H1 (cell line): ENCODE data around the gene TEDC1. TPM values are rescaled to one million over a fixed set of nuclear protein-coding genes. Genes with fewer than 3 reads are reported as not detected.

Experiments used
- CTCF ChIA-PET: fragments of 300-600 bp; sonication (Branson Sonifier 250); formaldehyde crosslinking; loops from one replicate; lab custom pipeline; 2021; ENCODE audit not compliant: partially characterized antibody; lab: Charles Lee
- POLR2A ChIA-PET: fragments of 300-600 bp; sonication (Branson Sonifier 250); formaldehyde crosslinking; loops from one replicate; lab custom pipeline; 2021; ENCODE audit warnings: inconsistent platforms; ENCODE audit not compliant: partially characterized antibody; lab: Charles Lee
- DNase-seq, 2 experiments: peaks; one replicate each; pipeline versions ENCODE4 v3.0.0 to v3.0.0-alpha.2; 2010 to 2022; ENCODE audit warnings: low spot score in 2 of 2, low read depth in 1 of 2, mixed read lengths in 1 of 2
- FAIRE-seq: peaks from 2 replicates; lab custom pipeline; 2011; peaks lifted over from hg19 to GRCh38; lab: Jason Lieb, UNC
- H2AFZ ChIP-seq: 2 replicates; pipeline ENCODE4 v1.8.1; 2012; ENCODE audit warnings: low read length, inconsistent platforms
- H2AK5ac ChIP-seq: 2 replicates; pipeline ENCODE4 v1.6.1; 2013; ENCODE audit warnings: low read depth, low read length
- H2BK120ac ChIP-seq: replicated peaks from 2 replicates; pipeline ENCODE3; 2013; ENCODE audit warnings: low read depth, low read length, inconsistent platforms
- H2BK12ac ChIP-seq: 2 replicates; pipeline ENCODE4 v1.6.1; 2013; ENCODE audit warnings: low read depth, low read length
- H2BK15ac ChIP-seq: 2 replicates; pipeline ENCODE4 v1.6.1; 2013; ENCODE audit warnings: low read length
- H2BK20ac ChIP-seq: 2 replicates; pipeline ENCODE4 v1.6.1; 2013; ENCODE audit warnings: low read length
- H2BK5ac ChIP-seq: 2 replicates; pipeline ENCODE4 v1.6.1; 2013; ENCODE audit warnings: low read depth, low read length
- H3K14ac ChIP-seq: 2 replicates; pipeline ENCODE4 v1.6.1; 2013; ENCODE audit warnings: inconsistent platforms; ENCODE audit not compliant: insufficient read length
- H3K18ac ChIP-seq: 2 replicates; pipeline ENCODE4 v1.6.1; 2013; ENCODE audit warnings: low read length; ENCODE audit errors: extremely low read depth
- H3K23ac ChIP-seq: 2 replicates; pipeline ENCODE4 v1.6.1; 2013; ENCODE audit warnings: inconsistent platforms; ENCODE audit not compliant: insufficient read length
- H3K23me2 ChIP-seq: 2 replicates; pipeline ENCODE4 v1.6.1; 2013; ENCODE audit warnings: low read depth, low read length
- H3K27ac ChIP-seq: 2 replicates; pipeline ENCODE4 v1.6.1; 2011; ENCODE audit warnings: low read depth, low read length, inconsistent platforms
- H3K27me3 ChIP-seq, 4 experiments: replicated peaks in 1 of 4; 1 replicate in 1 of 4; 2 replicates in 3 of 4; pipeline versions ENCODE4 v1.6.1 to v1.8.1; 2011 to 2013; ENCODE audit warnings: low read length in 3 of 4, mild to moderate bottlenecking in 3 of 4, inconsistent platforms in 2 of 4, mixed read lengths in 2 of 4, moderate library complexity in 1 of 4; ENCODE audit not compliant: control insufficient read depth in 3 of 4, insufficient read depth in 3 of 4; ENCODE audit errors: extremely low read depth in 1 of 4
- H3K36me3 ChIP-seq, 4 experiments: 2 replicates each; pipeline versions ENCODE4 v1.6.1 to v1.8.1; 2011 to 2013; ENCODE audit warnings: mild to moderate bottlenecking in 4 of 4, low read length in 3 of 4, moderate library complexity in 2 of 4, control low read depth in 1 of 4, inconsistent platforms in 1 of 4; ENCODE audit not compliant: insufficient read depth in 4 of 4, control insufficient read depth in 2 of 4
- H3K4ac ChIP-seq: replicated peaks from 2 replicates; pipeline ENCODE3; 2013; ENCODE audit warnings: low read length, low read depth, mixed read lengths, inconsistent platforms; ENCODE audit not compliant: insufficient read length
- H3K4me1 ChIP-seq, 4 experiments: replicated peaks in 1 of 4; 1 replicate in 1 of 4; 2 replicates in 3 of 4; pipeline versions ENCODE4 v1.6.1 to v1.8.1; 2011 to 2013; ENCODE audit warnings: low read length in 3 of 4, inconsistent platforms in 2 of 4, mixed read lengths in 1 of 4; ENCODE audit not compliant: insufficient read depth in 4 of 4, control insufficient read depth in 3 of 4
- H3K4me2 ChIP-seq, 2 experiments: 2 replicates each; pipeline versions ENCODE4 v1.6.1 to v1.8.1; 2011 to 2013; ENCODE audit warnings: low read depth in 2 of 2, low read length in 2 of 2, control low read depth in 1 of 2, inconsistent platforms in 1 of 2, mild to moderate bottlenecking in 1 of 2; ENCODE audit not compliant: insufficient read depth in 1 of 2
- H3K4me3 ChIP-seq, 4 experiments: fragments of 200-600, 300-600 bp in 1 of 4; sonication (generic), shearing (Covaris generic), sonication (Bioruptor Twin) in 1 of 4; 2 replicates each; pipeline versions ENCODE4 v1.5.1 to v1.8.1; 2011 to 2016; ENCODE audit warnings: low read length in 4 of 4, low read depth in 3 of 4, control low read depth in 2 of 4, inconsistent platforms in 2 of 4, mild to moderate bottlenecking in 2 of 4, mixed read lengths in 1 of 4, moderate library complexity in 1 of 4; ENCODE audit not compliant: insufficient read depth in 2 of 4; ENCODE audit errors: extremely low read depth in 1 of 4
- H3K56ac ChIP-seq: replicated peaks from 2 replicates; pipeline ENCODE3; 2013; ENCODE audit warnings: low read depth, mild to moderate bottlenecking, mixed read lengths, low read length, inconsistent platforms; ENCODE audit not compliant: insufficient read length
- H3K79me1 ChIP-seq: 2 replicates; pipeline ENCODE4 v1.6.1; 2013; ENCODE audit warnings: low read depth, low read length, control low read depth
- H3K79me2 ChIP-seq, 2 experiments: 2 replicates each; pipeline versions ENCODE4 v1.6.1 to v1.8.1; 2012 to 2013; ENCODE audit warnings: low read length in 2 of 2, mild to moderate bottlenecking in 2 of 2, inconsistent platforms in 1 of 2; ENCODE audit not compliant: insufficient read depth in 2 of 2, control insufficient read depth in 1 of 2
- H3K9ac ChIP-seq, 4 experiments: replicated peaks in 1 of 4; 1 replicate in 1 of 4; 2 replicates in 3 of 4; pipeline versions ENCODE4 v1.6.1 to v1.8.1; 2011 to 2013; ENCODE audit warnings: low read depth in 3 of 4, low read length in 3 of 4, control low read depth in 2 of 4, mild to moderate bottlenecking in 2 of 4, moderate library complexity in 2 of 4, inconsistent platforms in 1 of 4; ENCODE audit errors: extremely low read depth in 1 of 4
- H3K9me3 ChIP-seq, 2 experiments: 2 replicates each; pipeline versions ENCODE4 v1.6.1 to v1.8.1; 2012 to 2013; ENCODE audit warnings: mild to moderate bottlenecking in 2 of 2, moderate library complexity in 2 of 2, control low read depth in 1 of 2, inconsistent platforms in 1 of 2, low read depth in 1 of 2, low read length in 1 of 2, mixed read lengths in 1 of 2; ENCODE audit not compliant: insufficient read depth in 2 of 2
- H4K20me1 ChIP-seq, 2 experiments: replicated peaks in 1 of 2; 2 replicates each; pipeline versions ENCODE3 to v1.8.1; 2011 to 2013; ENCODE audit warnings: inconsistent platforms in 2 of 2, low read length in 2 of 2, mild to moderate bottlenecking in 1 of 2; ENCODE audit not compliant: insufficient read depth in 2 of 2, control insufficient read depth in 1 of 2
- H4K5ac ChIP-seq: 2 replicates; pipeline ENCODE4 v1.6.1; 2013; ENCODE audit warnings: low read length, low read depth, mixed read lengths, inconsistent platforms; ENCODE audit not compliant: insufficient read length
- H4K8ac ChIP-seq: 2 replicates; pipeline ENCODE4 v1.8.0; 2013; ENCODE audit warnings: mild to moderate bottlenecking, moderate library complexity, low read length, inconsistent platforms; ENCODE audit not compliant: insufficient read depth; ENCODE audit errors: extremely low read depth
- H4K91ac ChIP-seq: replicated peaks from 2 replicates; pipeline ENCODE3; 2013; ENCODE audit warnings: low read length, mixed read lengths, inconsistent platforms; ENCODE audit not compliant: insufficient read length
- ASH2L ChIP-seq: fragments of 200-600, 300-600 bp; sonication (generic); IDR thresholded peaks from one replicate; pipeline ENCODE4 v1.7.1; 2017; ENCODE audit warnings: low read length
- CTCF ChIP-seq, 3 experiments: IDR thresholded peaks; 1 replicate in 2 of 3; 2 replicates in 1 of 3; pipeline versions ENCODE4 v1.5.1 to v1.6.1; 2011; ENCODE audit warnings: low read length in 3 of 3, mild to moderate bottlenecking in 3 of 3, inconsistent platforms in 2 of 3, low read depth in 1 of 3, moderate library complexity in 1 of 3; ENCODE audit not compliant: insufficient read depth in 1 of 3; ENCODE audit errors: control extremely low read depth in 1 of 3
- HDAC6 ChIP-seq: IDR thresholded peaks from one replicate; pipeline ENCODE4 v1.7.1; 2012; ENCODE audit warnings: low read depth, mild to moderate bottlenecking, inconsistent platforms, low read length, moderate library complexity
- KDM4A ChIP-seq: IDR thresholded peaks from one replicate; pipeline ENCODE4 v1.7.1; 2012; ENCODE audit warnings: low read depth, mild to moderate bottlenecking, moderate library complexity, low read length, inconsistent platforms; ENCODE audit not compliant: severe bottlenecking
- MAX ChIP-seq: IDR thresholded peaks from 2 replicates; pipeline ENCODE4 v1.6.1; 2012; ENCODE audit warnings: inconsistent platforms
- POLR2A ChIP-seq, 2 experiments: IDR thresholded peaks; 1 replicate in 1 of 2; 2 replicates in 1 of 2; pipeline ENCODE4 v1.6.1; 2011; ENCODE audit warnings: low read depth in 2 of 2, low read length in 2 of 2, mild to moderate bottlenecking in 2 of 2; ENCODE audit errors: control extremely low read depth in 1 of 2
- RBBP5 ChIP-seq: IDR thresholded peaks from 2 replicates; pipeline ENCODE4 v1.7.1; 2012; ENCODE audit warnings: low read depth, mild to moderate bottlenecking, inconsistent platforms, low read length, moderate library complexity, borderline replicate concordance
- SIN3A ChIP-seq, 2 experiments: IDR thresholded peaks in 1 of 2; conservative IDR thresholded peaks in 1 of 2; 2 replicates each; pipeline ENCODE4 v1.6.1; 2011 to 2012; ENCODE audit warnings: low read length in 2 of 2, improper control_type of control experiment in 1 of 2, low read depth in 1 of 2, mild to moderate bottlenecking in 1 of 2
- WGBS, 2 experiments: shearing (Covaris generic) in 1 of 2; methylation state at CpG; one replicate each; pipeline versions ENCODE4 v1.1.6 to v1.1.7; 2013 to 2015; ENCODE audit warnings: low lambda C conversion rate in 2 of 2, mixed read lengths in 2 of 2, inconsistent platforms in 1 of 2, low coverage in 1 of 2, missing lambda C conversion rate in 1 of 2; ENCODE audit not compliant: insufficient replicate concordance in 2 of 2, insufficient coverage in 1 of 2, insufficient read length in 1 of 2; ENCODE audit errors: extremely low coverage in 1 of 2, missing lambda C conversion rate in 1 of 2; 5-methylcytosine and 5-hydroxymethylcytosine counted together
- polyA plus RNA-seq, 7 experiments: library from polyadenylated mRNA; depleted of rRNA in 3 of 7; stranded (reverse) in 5 of 7; unstranded in 2 of 7; fragments of >200 nt in 5 of 7; fragments of 200-250 nt in 2 of 7; gene quantifications; 1 replicate in 5 of 7; 2 replicates in 1 of 7; 4 replicates in 1 of 7; pipeline versions ENCODE4 v1.2.1 to v1.2.3, GENCODE V29; 2011 to 2013; ENCODE audit warnings: missing spikeins in 2 of 7, mixed read lengths in 2 of 7
- total RNA-seq: library from RNA; stranded (reverse); fragmentation: NEBNext Ultra II Directional; extraction: Animal tissue kit (Norgen Biotek cat#: 25700); gene quantifications from 2 replicates; pipeline ENCODE4 v1.2.1, GENCODE V29; 2021

TEDC1 gene
- total and polyA plus RNA-seq, 2 of the 8 experiments (the other 6 are each of a cell fraction or from before 2014, with no cell fraction given) = 5.6 to 14.8 TPM

- peak overlapping the region; percentile 71; the same call in 1 of the 2 replicates for H4K8ac ChIP-seq
- H3K4me1 ChIP-seq = peaks cover 0 to 17% (median 3%) of the 10 kb centered on the region in 4 experiments; a peak in 5 of 7 replicates
- peak overlapping the region; percentile 16 to 68; a peak in 3 of 4 replicates for H3K4me2 ChIP-seq
- H3K79me2 ChIP-seq = no peaks in the 10 kb centered on the region
- no peak overlapping the region for H3K23ac ChIP-seq
- no peak overlapping the region for H2BK12ac ChIP-seq
- H3K18ac ChIP-seq = no peak overlapping the region
- H2BK120ac ChIP-seq = no peak overlapping the region
- H3K36me3 ChIP-seq = no peaks in the 10 kb centered on the region; a peak in 2 of 8 replicates
- no peaks in the 10 kb centered on the region for H3K79me1 ChIP-seq
- H3K23me2 ChIP-seq = peaks cover 9% of the 10 kb centered on the region; the same call in 1 of the 2 replicates
- peak overlapping the region in 3 of 4 experiments; percentile 63 to 85 (median 69); a peak in 5 of 7 replicates for H3K9ac ChIP-seq
- no peak overlapping the region for H2AFZ ChIP-seq
- H3K9me3 ChIP-seq = no peaks in the 10 kb centered on the region
- CTCF ChIA-PET = interaction anchor here (0.7 to 2.2 kb wide), 7 partner anchors 10 to 115 kb away, joined by 3 to 15 read pairs (median 4); no protein-coding TSS in a partner anchor
- no peak overlapping the region for H3K14ac ChIP-seq
- peak in 1 of 2 experiments; percentile 81 for DNase-seq
- no peak overlapping the region for H4K5ac ChIP-seq
- H3K4me3 ChIP-seq = peak overlapping the region; percentile 37 to 91 (median 70)
- H2BK15ac ChIP-seq = no peak overlapping the region
- no peak overlapping the region for H2AK5ac ChIP-seq
- no peak overlapping the region for H4K91ac ChIP-seq
- no peak overlapping the region for H2BK20ac ChIP-seq
- H3K27ac ChIP-seq = peak overlapping the region; percentile 73; the same call in 1 of the 2 replicates
- H2BK5ac ChIP-seq = no peak overlapping the region
- H4K20me1 ChIP-seq = peaks cover 0 to 10% of the 10 kb centered on the region in 2 experiments
- FAIRE-seq = no peak
- WGBS, 2 experiments = 9% methylated on average over 20 of the region's 53 CpGs; no CpG with 5 or more reads in 1 of the 2 experiments
- H3K4ac ChIP-seq = no peak overlapping the region
- peaks cover 18 to 27% (median 25%) of the 10 kb centered on the region in 4 experiments for H3K27me3 ChIP-seq
- no peak overlapping the region for H3K56ac ChIP-seq
- POLR2A ChIA-PET = interaction anchor here (0.6 to 1.3 kb wide), 2 partner anchors 10 to 225 kb away, joined by 3 to 4 read pairs; no protein-coding TSS in a partner anchor
- peak; percentile 71 for TF ChIP-seq ASH2L
- no peak for TF ChIP-seq HDAC6
- peak; percentile 92 for TF ChIP-seq KDM4A
- 0 out of 2 replicates have a peak, but pooled peaks have one; percentile 28 for TF ChIP-seq RBBP5
- no peak for TF ChIP-seq CTCF (IDR thresholded peaks at IDR 0.05; ENCODE audit: control extremely low read depth in 1 of 3, insufficient read depth in 1 of 3, low read depth in 1 of 3, low read length in 3 of 3)
- TF ChIP-seq MAX = no peak
- TF ChIP-seq POLR2A (IDR thresholded peaks at IDR 0.05; ENCODE audit: control extremely low read depth in 1 of 2, low read depth in 2 of 2, low read length in 2 of 2) = peak in 1 of 2 experiments; percentile 80; a peak in 2 of 3 replicates
- 0 out of 4 replicates have a peak, but pooled peaks of 1 of the 2 experiments have one; percentile 46 for TF ChIP-seq SIN3A (conservative IDR thresholded peaks at IDR 0.05 in 1 of 2, IDR thresholded peaks at IDR 0.05 in 1 of 2; ENCODE audit: low read depth in 1 of 2, low read length in 2 of 2)
Measured at GRCh38 chr14:105491366-105491973, 424 bp downstream of the TEDC1 start.
